HG03565 (cell line): ENCODE data around the gene TSEN2.
"Not testable (repeated sequence)": the region's sequence is repeated elsewhere in the genome, so short reads cannot be mapped to it uniquely, and the experiment has no call there.

ENCODE experiments used
- ATAC-seq: cut with Tn5 transposase; IDR thresholded peaks from one replicate; pipeline ENCODE4 v1.9.1; 2021; ENCODE audit warnings: mild to moderate bottlenecking, moderate library complexity; ENCODE audit not compliant: unreplicated experiment

The TSEN2 gene

DNA sequence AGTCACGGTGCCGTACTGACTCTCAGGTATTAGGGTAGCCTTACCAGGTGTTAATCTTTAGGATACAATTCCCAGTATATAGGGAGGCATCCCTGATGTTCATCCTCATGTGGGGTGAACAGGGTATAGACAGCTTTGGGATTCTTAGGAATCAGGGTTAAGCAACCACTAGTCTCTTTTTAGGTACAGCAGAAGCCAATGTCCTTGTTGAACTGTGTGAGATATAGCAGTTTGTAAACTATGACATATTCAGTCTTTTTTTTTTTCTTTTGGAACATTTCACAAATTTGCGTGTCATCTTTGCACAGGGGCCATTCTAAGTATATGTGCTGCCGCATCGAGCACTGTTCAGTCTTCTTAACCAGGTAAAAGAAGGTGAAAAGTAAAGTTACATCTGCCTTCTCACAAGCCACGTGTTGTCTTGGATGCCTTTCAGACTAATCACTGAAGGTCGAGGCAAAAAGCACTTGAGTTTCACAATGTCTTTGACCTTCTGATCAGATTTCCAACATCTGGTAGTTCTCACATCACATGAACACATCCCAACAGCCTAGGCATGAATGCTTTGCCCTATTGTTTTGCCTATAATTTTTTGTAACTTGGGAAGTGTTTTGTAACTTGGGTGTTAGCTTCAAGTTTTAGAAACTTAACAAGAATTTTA is 17.2 kb downstream of the TSEN2 start:
- ATAC-seq: no peak

DNA sequence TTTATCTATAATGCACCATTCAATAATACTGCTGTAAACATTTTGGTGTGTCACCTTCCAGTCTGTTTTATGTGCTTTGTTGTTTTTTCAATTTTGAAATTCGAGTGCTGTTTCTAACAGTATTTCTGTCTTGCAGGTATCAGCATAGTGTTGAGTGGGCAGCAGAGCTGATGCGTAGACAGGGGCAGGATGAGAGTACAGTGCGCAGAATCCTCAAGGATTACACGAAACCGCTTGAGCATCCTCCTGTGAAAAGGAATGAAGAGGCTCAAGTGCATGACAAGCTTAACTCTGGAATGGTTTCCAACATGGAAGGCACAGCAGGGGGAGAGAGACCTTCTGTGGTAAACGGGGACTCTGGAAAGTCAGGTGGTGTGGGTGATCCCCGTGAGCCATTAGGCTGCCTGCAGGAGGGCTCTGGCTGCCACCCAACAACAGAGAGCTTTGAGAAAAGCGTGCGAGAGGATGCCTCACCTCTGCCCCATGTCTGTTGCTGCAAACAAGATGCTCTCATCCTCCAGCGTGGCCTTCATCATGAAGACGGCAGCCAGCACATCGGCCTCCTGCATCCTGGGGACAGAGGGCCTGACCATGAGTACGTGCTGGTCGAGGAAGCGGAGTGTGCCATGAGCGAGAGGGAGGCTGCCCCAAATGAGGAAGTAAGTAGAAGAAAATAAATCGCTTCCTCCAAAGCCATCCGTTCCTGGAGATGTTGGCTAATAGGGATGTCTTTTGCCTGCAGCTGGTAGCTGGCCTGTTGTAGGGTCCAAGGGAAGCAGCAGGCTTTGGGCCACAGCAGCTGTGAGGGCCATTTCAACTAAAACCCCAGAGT is 19.1 kb downstream of the TSEN2 start:
- ATAC-seq: no peak

DNA sequence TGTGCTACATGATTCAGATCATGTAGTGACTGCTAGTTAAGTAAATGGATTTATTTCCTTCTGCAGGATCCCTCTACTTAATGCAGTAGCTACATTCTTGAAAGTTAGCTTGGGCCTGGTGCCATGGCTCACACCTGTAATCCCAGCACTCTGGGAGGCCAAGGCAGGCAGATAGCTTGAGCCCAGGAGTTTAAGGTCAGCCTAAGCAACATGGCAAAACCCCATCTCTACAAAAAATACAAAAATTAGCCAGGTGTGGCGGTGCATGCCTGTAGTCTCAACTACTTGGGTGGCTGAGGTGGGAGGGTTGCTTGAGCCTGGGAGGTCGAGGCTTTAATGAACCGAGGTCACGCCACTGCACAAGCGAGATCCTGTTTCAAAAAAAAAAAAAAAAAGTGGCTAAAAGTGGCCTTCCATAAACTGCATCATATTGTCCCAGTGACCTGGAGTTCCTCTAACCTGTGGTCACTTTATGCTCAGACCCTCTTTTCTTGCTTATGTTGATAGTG is 22.0 kb downstream of the TSEN2 start:
- no peak for ATAC-seq

DNA sequence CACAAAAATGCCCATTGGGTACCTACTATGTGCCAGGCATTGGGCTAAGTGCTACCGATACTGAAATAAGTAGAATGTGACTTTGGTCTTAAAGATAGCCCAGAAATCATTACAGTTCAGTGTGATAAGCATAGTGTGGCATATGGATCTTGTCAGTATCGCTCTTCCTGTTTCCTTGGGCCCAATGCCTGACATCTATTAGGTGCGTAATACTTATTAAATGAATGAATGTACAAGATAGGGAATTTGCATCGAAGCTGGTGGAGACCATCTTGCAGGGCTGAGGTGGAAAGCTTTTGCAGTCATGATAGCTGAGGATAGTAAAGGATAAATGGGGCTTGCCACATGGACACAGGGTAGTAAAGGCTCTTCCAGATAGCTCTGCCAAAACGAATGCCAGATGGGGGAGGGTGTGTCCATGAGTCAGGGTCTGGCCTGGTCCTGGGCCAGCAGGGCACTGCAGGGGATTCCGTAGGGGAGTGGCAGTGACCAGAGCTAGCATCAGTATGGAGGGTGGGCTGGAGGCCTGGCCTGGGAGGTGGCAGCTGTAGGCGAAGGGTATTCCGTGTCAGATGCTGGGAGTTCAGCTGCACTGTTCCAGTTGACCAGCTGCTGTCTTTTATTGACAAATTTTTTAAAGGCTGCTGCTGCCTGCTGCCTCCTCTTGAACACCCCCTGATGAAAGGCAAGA is 23.5 kb downstream of the TSEN2 start:
- no peak for ATAC-seq

DNA sequence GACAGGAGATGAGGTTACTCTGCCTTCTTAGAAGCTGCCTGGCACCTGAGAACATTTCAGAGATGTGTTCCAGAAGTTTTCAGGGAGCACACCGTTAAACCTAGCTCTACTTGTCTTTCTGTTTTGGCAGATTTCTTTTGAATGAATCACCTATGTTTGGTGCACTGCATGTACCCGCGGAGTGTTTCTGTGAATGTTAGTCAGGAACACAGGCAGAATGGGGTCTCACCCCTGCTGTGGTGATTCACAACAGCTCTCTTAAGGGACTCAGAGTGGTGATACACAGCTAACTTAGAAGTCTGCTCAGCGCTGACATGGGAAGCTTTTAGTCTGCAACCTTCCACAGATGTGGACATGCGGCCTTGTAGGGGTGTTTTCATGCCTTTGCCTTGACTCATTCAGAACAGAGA is 24.0 kb downstream of the TSEN2 start:
- no peak for ATAC-seq

DNA sequence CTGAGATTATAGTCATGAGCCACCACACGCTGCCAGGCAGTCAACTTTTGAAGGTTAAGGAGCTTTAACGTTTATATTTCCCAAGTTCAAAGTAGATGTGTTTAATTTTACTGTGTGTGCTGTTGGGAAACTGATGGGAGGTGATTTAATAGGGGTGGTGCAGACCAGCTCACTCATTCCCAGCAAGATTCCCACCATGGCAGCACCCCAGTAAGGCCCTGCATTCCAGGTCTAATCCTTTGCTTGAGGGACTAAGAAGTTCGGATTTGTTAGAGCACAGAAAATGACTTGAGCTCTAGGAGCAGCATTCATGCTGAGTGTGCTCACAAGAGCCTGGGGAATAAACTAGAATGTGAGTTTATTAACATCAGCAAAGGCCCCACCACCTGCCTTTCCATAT is 25.2 kb downstream of the TSEN2 start:
- ATAC-seq: no peak

DNA sequence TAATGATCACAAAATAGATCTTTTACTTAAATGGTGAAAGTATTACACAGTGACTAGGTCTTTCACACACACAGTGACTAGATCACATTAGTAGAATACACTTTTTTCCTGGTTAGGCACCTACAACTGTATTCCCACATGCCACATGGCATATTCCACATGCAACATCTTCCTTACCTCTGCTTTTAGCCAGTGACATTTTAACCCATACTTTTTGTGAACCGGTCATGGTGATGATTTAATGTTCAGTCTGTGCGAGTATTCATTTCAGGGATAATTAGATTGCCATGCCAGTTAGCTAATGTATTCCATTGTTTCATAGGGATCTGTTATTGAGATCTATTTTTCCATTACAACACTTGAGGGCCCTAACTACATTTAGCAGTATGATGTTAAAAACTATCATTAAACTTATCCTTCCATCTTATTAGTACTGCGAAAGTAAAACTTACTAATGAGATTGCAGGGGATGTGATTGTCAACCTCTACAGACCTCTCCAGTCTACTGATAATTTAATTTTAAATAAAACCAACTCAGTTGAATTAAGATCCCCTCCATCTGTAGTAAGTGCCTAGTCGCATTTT is 28.3 kb downstream of the TSEN2 start:
- ATAC-seq: no peak

DNA sequence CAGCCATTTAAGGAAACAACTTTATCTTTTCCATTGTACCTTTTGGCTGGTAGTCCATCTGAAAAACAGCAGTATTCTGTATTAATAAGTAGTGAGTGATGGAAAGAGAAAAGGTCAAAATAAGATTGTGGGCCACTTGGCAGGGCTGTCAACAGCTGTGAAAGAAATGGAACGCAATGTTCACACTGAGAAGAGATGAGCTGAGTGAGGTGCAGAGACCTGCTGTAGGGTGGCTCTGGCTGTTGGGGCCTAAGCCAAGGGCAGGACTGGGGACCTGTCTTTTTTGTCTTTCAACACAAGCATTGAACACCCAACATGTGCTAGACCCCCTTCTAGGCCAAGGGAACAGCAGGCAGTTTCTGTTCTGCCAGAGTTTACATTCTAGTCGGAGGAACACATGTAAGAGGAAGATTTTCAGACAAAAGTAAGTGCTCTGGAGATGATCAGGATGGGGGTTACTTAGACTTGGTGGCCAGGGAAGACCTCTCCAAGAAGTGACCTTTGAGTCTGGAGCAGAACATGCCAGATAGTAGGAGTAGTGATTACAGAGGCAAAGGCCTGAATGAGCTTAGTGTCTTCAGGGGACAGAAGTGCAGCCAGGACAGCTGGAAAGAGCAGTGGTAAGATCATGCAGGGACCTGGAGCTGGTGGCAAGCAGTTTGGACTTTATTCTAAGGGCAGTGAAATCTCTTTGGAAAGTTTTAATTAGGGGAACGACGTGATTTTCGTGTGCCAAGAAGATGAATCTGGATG is 29.6 kb downstream of the TSEN2 start:
- ATAC-seq: no peak

DNA sequence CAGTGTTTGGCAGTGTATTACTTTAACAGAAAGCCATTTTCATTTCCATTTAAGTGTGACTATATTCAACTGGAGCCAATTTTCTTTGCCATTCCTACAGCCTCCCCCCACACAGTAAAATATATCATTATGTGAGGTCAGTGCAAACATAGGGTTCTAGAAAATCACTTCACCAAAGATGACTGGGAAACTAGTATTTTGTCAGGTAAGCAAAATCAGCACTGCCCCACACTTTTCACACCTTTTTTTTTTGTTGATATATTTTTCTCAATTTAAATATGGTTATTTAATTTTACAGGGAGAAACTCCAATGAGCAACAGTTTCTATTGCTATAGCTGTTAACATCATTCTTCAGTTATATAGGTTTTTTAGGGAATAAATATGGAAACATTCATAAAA is 31.4 kb downstream of the TSEN2 start:
- ATAC-seq: no peak

DNA sequence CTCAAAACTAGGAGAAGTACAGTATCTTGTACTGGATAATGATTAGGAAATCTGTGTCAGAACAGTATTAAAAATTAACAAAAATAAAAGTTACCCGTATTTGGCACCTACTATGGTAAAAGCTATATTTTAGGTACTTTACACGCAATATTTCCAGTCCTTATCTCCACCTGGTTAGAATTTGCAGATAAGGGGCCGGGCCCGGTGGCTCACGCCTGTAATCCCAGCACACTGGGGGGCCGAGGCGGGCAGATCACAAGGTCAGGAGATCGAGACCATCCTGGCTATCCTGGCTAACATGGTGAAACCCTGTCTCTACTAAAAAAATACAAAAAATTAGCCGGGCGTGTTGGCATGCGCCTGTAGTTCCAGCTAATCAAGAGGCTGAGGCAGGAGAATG is 32.6 kb downstream of the TSEN2 start:
- ATAC-seq: no peak

DNA sequence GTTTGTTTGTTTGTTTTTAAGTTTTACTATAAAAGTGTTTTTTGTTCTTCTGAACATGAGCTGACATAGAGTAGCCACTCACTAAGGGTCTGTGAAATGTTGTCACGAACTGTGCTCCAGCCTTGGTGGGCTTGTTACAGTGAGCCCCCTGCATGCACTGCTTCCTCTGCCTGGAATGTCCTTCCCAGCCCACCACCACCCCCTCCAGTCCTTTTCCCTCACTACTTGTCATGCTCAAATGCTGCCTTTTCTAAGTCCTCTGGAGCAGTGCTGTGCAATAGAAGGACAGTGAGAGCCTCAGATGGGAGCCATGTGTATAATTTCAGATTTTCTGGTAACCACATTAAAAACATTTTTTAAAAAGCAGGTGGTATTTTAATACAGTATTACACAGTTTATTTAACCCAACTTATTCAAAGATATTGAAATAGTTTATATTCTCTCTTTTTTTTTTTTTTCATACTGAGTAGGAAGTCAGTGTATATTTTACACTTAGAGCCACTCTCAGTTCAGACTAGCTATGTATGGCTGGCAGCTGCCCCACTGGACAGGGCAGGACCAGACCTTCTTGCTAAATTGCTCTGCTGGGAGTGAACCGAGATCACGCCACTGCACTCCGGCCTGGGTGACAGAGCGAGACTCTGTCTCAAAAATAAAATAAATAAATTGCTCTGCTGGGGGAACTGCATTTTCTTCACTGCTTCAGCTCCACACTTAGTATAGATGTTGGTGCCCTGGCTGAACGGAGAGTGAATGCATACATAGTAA is 34.2 kb downstream of the TSEN2 start:
- ATAC-seq: no peak

DNA sequence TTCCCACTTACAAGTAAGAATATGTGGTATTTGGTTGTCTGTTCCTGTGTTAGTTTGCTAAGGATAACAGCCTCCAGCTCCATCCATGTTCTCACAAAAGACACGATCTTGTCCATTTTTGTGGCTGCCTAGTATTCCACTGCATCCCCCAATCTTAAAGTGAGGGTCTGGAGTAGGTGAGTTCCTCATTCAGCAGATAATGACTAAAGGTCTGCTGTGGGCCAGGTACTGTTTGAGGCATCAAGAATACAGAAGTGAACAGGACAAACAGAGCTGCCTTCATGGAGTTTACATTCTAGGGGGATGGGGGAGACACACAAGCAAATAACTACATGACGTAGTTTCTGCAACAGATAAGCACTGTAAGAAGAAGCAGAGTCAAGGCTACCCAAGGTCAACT is 36.7 kb downstream of the TSEN2 start:
- ATAC-seq: no peak

DNA sequence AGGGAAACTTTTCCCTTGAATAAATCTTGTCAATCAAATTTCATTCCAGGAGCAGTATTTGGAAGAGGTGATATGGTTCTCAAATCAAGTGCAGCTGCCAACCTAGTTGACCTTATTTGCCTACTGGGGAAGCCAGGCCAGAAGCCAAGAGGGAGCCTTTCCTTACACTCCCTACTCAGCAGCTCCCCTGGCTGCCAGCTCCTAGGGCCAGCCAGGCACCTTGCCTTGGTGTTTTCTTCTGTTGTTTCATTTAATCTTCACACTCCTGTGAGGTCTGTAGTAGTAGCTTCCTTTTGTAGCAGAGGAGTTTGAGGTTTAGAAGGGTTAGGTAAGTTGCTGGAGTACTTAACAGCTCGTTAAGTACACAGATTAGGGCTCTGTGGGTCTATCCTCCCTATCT is 38.4 kb downstream of the TSEN2 start:
- ATAC-seq: no peak

DNA sequence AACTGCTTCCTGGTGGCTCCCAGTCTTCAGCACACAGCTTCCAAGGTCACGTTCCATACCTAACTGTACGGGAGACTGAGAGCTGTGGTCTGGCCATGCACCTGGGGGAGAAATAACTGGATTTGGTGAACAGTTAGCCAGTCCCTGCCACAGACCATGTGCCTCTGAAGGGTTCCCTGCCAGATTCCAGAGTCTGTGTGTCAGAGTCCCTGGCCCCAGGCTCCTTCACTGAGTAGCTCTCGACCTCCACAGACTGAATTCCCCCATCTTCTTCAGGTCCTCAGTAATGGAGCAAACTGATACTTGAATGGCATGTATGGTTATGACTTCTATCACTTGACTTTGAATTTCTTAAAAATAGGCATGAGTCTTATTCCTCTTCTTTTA is 43.5 kb downstream of the TSEN2 start:
- no peak for ATAC-seq

DNA sequence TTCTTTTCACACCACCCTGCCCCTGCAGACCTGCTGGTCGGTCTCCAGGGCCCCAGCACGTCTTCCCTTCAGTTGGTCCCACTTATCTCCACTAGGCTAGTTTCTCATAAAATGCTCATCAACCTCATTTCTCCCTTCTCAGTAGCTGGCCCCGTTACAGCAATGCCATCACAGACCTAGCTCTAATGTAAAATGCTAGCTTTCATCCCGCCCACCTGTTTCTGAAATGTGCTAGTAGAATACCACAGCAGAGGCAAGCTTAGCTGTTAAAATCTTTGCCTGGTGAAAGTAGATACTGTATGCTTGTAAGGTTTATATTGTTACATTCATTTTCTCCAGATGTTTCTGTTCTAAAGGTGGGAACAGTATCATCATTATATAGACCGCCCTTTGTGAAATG is 47.9 kb downstream of the TSEN2 start:
- no peak for ATAC-seq

DNA sequence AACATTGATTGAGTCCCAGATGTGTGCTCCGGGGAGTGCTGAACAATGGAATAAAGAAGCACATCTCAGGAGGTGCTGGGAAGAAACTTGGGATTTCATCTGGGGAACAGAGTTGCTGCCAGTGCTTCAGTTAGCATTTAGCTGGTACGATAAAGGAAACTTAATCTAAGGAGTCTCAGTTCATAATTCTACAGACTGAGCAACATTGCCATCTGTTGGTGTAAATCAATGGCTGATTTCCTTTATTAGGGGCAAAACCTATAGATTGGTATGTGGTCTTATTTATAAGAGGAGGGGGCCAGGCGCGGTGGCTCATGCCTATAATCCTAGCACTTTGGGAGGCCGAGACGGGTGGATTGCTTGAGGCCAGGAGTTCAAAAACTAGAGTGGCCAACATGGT is 52.1 kb downstream of the TSEN2 start:
- ATAC-seq: no peak

DNA sequence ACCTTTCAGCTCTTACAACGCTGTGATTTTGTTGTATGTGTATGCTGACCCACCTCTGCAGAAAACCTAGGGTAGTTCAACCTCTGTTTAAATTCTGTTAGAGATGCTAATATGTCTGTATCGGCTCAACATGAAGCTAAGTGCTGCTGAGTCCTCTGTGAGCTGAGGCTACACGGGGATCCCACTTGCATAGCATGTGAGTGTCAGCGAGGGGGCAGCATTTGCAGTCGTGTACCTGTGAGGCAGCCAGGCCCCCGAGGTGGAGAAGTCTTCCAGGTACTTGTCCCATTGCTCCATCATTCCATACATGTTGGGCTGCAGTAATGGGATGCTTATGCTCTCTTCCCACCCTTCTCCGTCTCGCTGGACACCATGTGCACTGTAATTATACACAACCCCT is 57.3 kb downstream of the TSEN2 start:
- no peak for ATAC-seq

DNA sequence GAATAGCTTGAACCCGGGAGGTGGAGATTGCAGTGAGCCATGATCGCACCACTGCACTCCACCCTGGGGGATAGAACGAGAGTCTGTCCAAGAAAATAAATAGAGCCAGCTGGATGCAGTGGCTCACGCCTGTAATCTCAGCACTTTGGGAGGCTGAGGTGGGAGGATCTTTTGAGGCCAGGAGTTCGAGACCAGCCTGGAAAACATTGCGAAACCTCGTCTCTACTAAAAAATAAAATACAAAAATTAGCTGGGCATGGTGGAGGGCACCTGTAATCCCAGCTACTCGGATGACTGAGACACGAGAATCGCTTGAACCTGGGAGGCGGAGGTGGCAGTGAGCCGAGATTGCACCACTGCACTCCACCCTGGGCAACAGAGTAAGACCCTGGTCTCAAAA is 59.2 kb downstream of the TSEN2 start:
- not testable (repeated sequence) for ATAC-seq

DNA sequence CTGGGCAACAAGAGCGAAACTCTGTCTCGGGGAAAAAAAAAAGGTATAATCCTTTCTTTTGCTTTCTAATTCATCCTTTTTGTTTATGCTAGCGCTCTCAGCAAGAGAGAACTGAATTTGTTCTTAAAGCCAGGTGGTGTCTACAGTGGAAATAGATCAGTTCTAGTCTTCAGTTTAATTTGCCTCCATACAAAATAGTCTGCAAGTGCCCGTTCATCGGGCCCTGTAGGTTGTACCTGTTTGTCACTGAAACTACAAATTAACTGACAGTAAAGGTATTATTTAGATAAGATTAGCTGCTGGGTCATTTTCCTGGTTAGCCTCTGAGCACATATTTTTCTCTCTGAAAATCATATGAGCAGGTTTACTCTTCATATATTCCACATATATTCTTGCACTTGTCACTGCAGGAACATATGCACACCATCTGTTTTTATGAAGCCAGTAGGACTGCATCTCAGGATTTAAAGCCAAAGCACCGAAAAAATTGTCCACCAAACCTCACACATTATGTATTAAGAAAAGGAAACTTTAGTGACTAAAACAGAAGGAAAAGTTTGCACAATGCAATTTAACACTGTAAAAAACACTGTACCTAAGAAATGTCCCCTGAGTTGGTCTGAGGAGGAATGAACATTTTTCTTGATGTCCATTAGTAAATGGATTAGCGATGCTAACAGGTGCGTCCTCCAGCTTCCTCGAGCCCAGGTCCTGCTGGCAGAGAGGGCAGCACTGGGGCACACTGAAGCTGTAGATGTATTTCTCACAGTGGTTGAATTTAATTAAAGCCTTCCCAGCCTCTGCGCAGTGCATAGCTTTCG is 60.6 kb downstream of the TSEN2 start:
- no peak for ATAC-seq
